SK-N-MC (cell line): ENCODE data around the gene GRB2.

ENCODE experiments used
- EZH2 ChIP-seq: fragments of 200-600 bp; sonication (generic); IDR thresholded peaks from one replicate; pipeline ENCODE4 v1.6.1; 2017; ENCODE audit warnings: antibody characterized with exemption
- FOXP2 ChIP-seq: optimal IDR thresholded peaks from 2 replicates; pipeline ENCODE3; 2011; ENCODE audit warnings: mild to moderate bottlenecking, moderate library complexity; ENCODE audit not compliant: insufficient read depth; ENCODE audit errors: extremely low read length, control extremely low read depth
- POLR2AphosphoS5 ChIP-seq: IDR thresholded peaks from 2 replicates; pipeline ENCODE4 v1.6.1; 2012; ENCODE audit warnings: mild to moderate bottlenecking, low read depth, low read length, borderline replicate concordance

- no peak for TF ChIP-seq EZH2
- TF ChIP-seq POLR2AphosphoS5 = no peak
- no peak for TF ChIP-seq FOXP2
Observed at GRCh38 chr17:75383842-75384195, 21.7 kb downstream of the GRB2 start.
